Muscle layer of duodenum (tissue), 2 donors: Measurements from ENCODE around the gene ARHGAP22.

Experiments
- H3K27ac ChIP-seq: one replicate; pipeline ENCODE4 v1.7.0; 2013; ENCODE audit warnings: mild to moderate bottlenecking, low read length
- H3K27me3 ChIP-seq: one replicate; pipeline ENCODE4 v1.7.0; 2013; ENCODE audit warnings: low read depth, mild to moderate bottlenecking, control low read depth, low read length
- H3K36me3 ChIP-seq, 2 donors: one replicate each; pipeline ENCODE4 v1.7.0; 2013; ENCODE audit warnings: low read length in 2 of 2, control low read depth in 1 of 2, mild to moderate bottlenecking in 1 of 2; ENCODE audit not compliant: insufficient read depth in 2 of 2, control insufficient read depth in 1 of 2
- H3K4me1 ChIP-seq, 2 donors: one replicate each; pipeline ENCODE4 v1.7.0; 2013; ENCODE audit warnings: low read length in 2 of 2, mild to moderate bottlenecking in 2 of 2, control low read depth in 1 of 2, moderate library complexity in 1 of 2; ENCODE audit not compliant: insufficient read depth in 2 of 2, control insufficient read depth in 1 of 2
- H3K4me3 ChIP-seq, 2 donors: one replicate each; pipeline ENCODE4 v1.7.0; 2013; ENCODE audit warnings: low read length in 2 of 2, low read depth in 1 of 2, mild to moderate bottlenecking in 1 of 2
- H3K9me3 ChIP-seq, 2 donors: one replicate each; pipeline ENCODE4 v1.7.0; 2013; ENCODE audit warnings: low read length in 2 of 2, control low read depth in 1 of 2, mild to moderate bottlenecking in 1 of 2; ENCODE audit not compliant: control insufficient read depth in 1 of 2
- donor health status: healthy.

The ARHGAP22 gene

GRCh38 chr10:48523212-48523819 lies 81.6 kb downstream of the ARHGAP22 start:
- H3K27me3 ChIP-seq: no peaks in the 10 kb centered on the region
- no peaks in the 10 kb centered on the region for H3K36me3 ChIP-seq
- no peaks in the 10 kb centered on the region for H3K9me3 ChIP-seq
- H3K4me1 ChIP-seq: peaks cover 0 to 14% of the 10 kb centered on the region in 2 donors
- no peak overlapping the region for H3K27ac ChIP-seq
- H3K4me3 ChIP-seq: peak overlapping the region; percentile 40 to 69

- Histone ChIP-seq H3K36me3 (no peaks in the 10 kb centered on the region), H3K27ac (no peak overlapping the region), H3K27me3 (no peaks in the 10 kb centered on the region), H3K4me1 (peaks cover 0 to 14% of the 10 kb centered on the region in 2 donors), H3K4me3 (no peak overlapping the region), H3K9me3 (no peaks in the 10 kb centered on the region)
Observed at GRCh38 chr10:48522011-48522765, 82.7 kb downstream of the ARHGAP22 start.

- no peaks in the 10 kb centered on the region for H3K27me3 ChIP-seq
- peaks cover 0 to 14% of the 10 kb centered on the region in 2 donors for H3K4me1 ChIP-seq
- no peak overlapping the region for H3K4me3 ChIP-seq
- no peaks in the 10 kb centered on the region for H3K36me3 ChIP-seq
- H3K9me3 ChIP-seq: peaks cover under 1 to 2% of the 10 kb centered on the region in 2 donors
- H3K27ac ChIP-seq: no peak overlapping the region
Observed at GRCh38 chr10:48520594-48520993, 84.3 kb downstream of the ARHGAP22 start.

DNA sequence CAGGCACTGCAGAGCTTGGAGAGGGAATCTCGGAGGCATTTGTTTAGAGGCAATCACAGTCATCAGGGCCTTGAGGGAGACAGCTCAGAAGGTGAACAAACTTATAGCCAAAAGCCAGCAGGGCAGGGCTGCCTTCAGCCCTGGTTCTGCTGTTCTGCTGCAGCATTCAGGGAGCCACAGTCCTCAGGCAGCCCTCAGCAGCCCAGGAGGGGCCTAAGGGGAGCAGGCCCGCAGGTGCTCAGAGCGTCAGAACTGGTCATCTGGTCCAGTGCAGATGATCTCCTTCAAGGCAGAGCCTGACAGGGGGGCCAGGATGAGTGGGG lies 84.7 kb downstream of the ARHGAP22 start:
- no peaks in the 10 kb centered on the region for H3K27me3 ChIP-seq
- H3K4me3 ChIP-seq: no peak overlapping the region
- no peaks in the 10 kb centered on the region for H3K36me3 ChIP-seq
- H3K4me1 ChIP-seq: peaks cover 0 to 14% of the 10 kb centered on the region in 2 donors
- H3K27ac ChIP-seq: no peak overlapping the region
- peaks cover 5% of the 10 kb centered on the region in 2 donors for H3K9me3 ChIP-seq

DNA sequence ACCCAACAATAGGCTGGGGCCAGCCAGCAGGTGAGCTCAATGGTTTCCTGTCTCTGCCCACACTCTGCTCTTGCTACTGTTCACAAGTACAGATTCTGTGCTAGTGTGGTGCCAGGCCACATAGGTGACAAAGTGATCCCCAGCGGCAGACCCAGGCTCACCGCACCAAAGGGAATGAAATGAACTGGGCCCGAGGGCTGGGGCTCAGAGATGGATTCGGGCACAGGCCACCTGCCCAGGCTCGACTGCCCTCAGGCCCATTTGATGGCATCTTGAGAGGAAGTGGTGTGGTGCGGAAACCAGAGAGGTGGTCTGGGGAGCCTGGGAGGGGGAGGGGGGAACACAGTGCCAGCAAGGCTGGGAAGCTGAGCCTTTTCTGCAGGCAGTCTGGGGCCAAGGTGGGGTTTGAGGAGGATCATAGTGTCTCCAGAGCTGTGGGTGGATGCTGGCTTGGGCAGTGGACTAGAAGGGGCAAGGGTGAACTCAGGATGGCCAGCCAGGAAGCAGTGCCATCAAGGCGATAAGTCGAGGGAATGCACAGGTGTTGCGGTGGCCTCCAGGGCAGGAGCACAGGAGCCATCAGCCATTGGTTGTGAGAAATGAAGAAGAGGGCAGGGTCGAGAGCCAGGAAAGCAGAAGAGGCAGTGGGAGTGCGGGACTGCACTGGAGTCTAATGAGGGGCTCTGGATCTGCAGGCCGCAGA lies 85.2 kb downstream of the ARHGAP22 start:
- no peak overlapping the region for H3K4me3 ChIP-seq
- H3K4me1 ChIP-seq: peaks cover 0 to 14% of the 10 kb centered on the region in 2 donors
- H3K27ac ChIP-seq: no peak overlapping the region
- H3K27me3 ChIP-seq: no peaks in the 10 kb centered on the region
- no peaks in the 10 kb centered on the region for H3K36me3 ChIP-seq
- peaks cover 5 to 7% of the 10 kb centered on the region in 2 donors for H3K9me3 ChIP-seq

- Histone ChIP-seq H3K4me3 (no peak overlapping the region), H3K9me3 (peaks cover 10% of the 10 kb centered on the region in 2 donors), H3K27ac (no peak overlapping the region), H3K36me3 (no peaks in the 10 kb centered on the region), H3K27me3 (no peaks in the 10 kb centered on the region), H3K4me1 (peaks cover 0 to 14% of the 10 kb centered on the region in 2 donors)
Observed at GRCh38 chr10:48518986-48519385, 85.9 kb downstream of the ARHGAP22 start.

- no peaks in the 10 kb centered on the region for H3K36me3 ChIP-seq
- H3K4me1 ChIP-seq: peaks cover 0 to 8% of the 10 kb centered on the region in 2 donors
Observed at GRCh38 chr10:48517911-48518811, 86.7 kb downstream of the ARHGAP22 start.

GRCh38 chr10:48517482-48517881 lies 87.4 kb downstream of the ARHGAP22 start:
- Histone ChIP-seq H3K27me3 (no peaks in the 10 kb centered on the region), H3K4me1 (peaks cover 0 to 1% of the 10 kb centered on the region in 2 donors), H3K4me3 (no peak overlapping the region), H3K36me3 (no peaks in the 10 kb centered on the region), H3K27ac (no peak overlapping the region), H3K9me3 (peaks cover 11 to 17% of the 10 kb centered on the region in 2 donors)

More at GRCh38 chr10:48517911-48518811, 86.7 kb downstream of the ARHGAP22 start:
- Histone ChIP-seq H3K4me3 (no peak overlapping the region), H3K27ac (no peak overlapping the region), H3K9me3 (peaks cover 11 to 13% of the 10 kb centered on the region in 2 donors), H3K27me3 (no peaks in the 10 kb centered on the region)

DNA sequence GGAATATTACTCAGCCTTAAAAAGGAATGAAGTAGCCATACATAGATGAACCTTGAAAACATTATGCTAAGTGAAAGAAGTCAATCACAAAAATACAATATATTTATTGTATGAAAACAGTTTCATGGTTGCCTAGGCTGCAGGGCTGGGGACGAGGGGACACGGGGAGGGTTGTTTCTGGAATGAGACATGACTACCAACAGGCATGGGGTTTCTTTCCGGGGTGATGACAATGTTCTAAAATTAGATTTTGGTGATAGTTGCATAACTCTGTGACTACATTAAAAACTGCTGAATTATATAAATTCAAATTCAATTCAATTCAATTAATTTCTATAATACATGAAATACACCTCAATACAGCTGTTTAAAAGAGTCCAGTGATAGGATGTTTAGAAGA lies 88.0 kb downstream of the ARHGAP22 start:
- Histone ChIP-seq H3K4me1 (no peaks in the 10 kb centered on the region), H3K9me3 (peaks cover 11 to 17% of the 10 kb centered on the region in 2 donors), H3K4me3 (no peak overlapping the region), H3K36me3 (no peaks in the 10 kb centered on the region), H3K27me3 (no peaks in the 10 kb centered on the region), H3K27ac (no peak overlapping the region)

DNA sequence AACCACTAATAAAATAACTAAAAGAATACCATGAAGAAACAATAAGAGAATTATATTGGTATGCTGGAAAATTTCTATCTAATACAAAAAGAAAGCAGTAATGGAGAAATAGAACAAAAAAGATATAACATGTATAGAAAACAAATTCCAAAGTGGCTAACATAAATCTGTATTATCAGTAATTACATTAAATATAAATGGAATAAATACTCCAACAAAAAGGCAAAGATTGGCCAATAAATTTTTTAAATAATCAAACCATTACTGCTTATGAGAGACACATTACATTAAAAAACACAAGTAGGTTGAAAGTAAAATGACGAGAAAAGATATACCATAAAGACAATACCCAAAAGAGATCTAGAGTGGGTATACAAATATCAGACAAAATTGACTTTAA lies 90.0 kb downstream of the ARHGAP22 start:
- Histone ChIP-seq H3K27me3 (no peaks in the 10 kb centered on the region), H3K4me1 (no peaks in the 10 kb centered on the region), H3K4me3 (no peak overlapping the region), H3K36me3 (no peaks in the 10 kb centered on the region), H3K9me3 (peaks cover 11 to 17% of the 10 kb centered on the region in 2 donors), H3K27ac (no peak overlapping the region)

GRCh38 chr10:48514255-48514654 lies 90.6 kb downstream of the ARHGAP22 start:
- H3K27ac ChIP-seq: no peak overlapping the region
- H3K4me1 ChIP-seq: no peaks in the 10 kb centered on the region
- H3K27me3 ChIP-seq: no peaks in the 10 kb centered on the region
- H3K4me3 ChIP-seq: no peak overlapping the region
- no peaks in the 10 kb centered on the region for H3K36me3 ChIP-seq
- peaks cover 11 to 17% of the 10 kb centered on the region in 2 donors for H3K9me3 ChIP-seq
